Cardiac fibroblast (primary cell): Measurements from ENCODE around the gene ADAMTS17.
A peak's percentile ranks its signal among the peaks of the same experiment; 100 is the strongest.

Source experiments
- DNase-seq, 2 donors: peaks; one replicate each; pipeline versions ENCODE4 v3.0.0 to v3.0.0-alpha.2; 2010; ENCODE audit warnings: low read depth in 2 of 2
- H3K4me3 ChIP-seq, 2 donors: replicated peaks in 1 of 2; 1 replicate in 1 of 2; 2 replicates in 1 of 2; pipeline ENCODE4 v1.5.1; 2011; ENCODE audit warnings: low read depth in 2 of 2, low read length in 2 of 2, mild to moderate bottlenecking in 2 of 2, moderate library complexity in 1 of 2
- CTCF ChIP-seq: IDR thresholded peaks from one replicate; pipeline ENCODE4 v1.5.1; 2011; ENCODE audit warnings: low read depth, mild to moderate bottlenecking, low read length, inconsistent platforms

ADAMTS17 gene

DNA sequence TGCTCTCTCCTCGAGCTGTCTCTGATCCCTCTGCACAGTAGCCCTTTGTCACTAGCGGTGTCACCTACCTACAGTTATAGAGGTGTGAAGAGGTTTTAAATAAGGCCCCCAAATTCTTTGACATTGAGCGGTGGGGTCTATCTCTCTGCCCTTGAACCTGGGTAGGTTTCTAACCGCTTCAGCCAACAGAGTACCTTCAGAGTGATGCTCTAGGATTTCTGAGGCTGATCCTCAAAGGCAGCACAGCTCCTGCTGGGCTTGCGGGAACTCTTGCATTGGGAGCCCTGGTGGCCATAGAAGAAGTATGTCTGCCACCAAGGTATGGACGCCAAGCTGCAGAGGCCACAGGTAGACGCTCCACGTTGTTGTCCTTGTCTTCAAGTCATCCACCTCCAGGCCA is 35.7 kb downstream of the ADAMTS17 start:
- no peak for DNase-seq
- no peak for TF ChIP-seq CTCF
- H3K4me3 ChIP-seq = no peak overlapping the region

DNA sequence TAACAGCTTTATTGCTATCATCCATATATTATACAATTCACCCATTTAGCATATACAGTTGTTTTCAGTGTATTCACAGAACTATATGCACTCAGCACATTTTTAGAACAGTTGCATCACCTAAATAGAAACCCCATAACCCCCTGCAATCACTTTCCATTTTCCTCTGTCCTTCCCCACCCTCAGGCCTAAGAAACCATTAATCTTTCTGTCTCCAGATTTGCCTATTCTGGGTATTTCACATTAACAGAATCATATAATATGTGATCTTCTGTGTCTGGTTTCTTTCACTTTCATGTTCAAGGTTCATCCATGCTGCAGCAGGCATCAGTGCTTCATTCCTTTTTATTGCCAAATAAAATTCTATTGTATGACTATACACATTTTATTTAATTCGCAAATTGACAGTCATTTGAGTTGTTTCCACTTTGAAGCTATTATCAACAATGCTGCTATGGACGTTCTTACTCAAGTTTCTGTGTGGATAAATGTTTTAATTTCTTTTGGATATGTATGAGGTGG is 39.8 kb downstream of the ADAMTS17 start:
- H3K4me3 ChIP-seq = no peak overlapping the region
- no peak for TF ChIP-seq CTCF
- DNase-seq = no peak

GRCh38 chr15:100298257-100298656 is 43.5 kb downstream of the ADAMTS17 start:
- DNase-seq = no peak
- no peak for TF ChIP-seq CTCF
- no peak overlapping the region for H3K4me3 ChIP-seq

- DNase-seq = no peak
- TF ChIP-seq CTCF = no peak
- H3K4me3 ChIP-seq = no peak overlapping the region
These were observed 44.0 kb downstream of the ADAMTS17 start for GRCh38 chr15:100297812-100298211.

GRCh38 chr15:100295939-100296565 is 45.7 kb downstream of the ADAMTS17 start:
- TF ChIP-seq CTCF = no peak
- no peak for DNase-seq
- no peak overlapping the region for H3K4me3 ChIP-seq

DNA sequence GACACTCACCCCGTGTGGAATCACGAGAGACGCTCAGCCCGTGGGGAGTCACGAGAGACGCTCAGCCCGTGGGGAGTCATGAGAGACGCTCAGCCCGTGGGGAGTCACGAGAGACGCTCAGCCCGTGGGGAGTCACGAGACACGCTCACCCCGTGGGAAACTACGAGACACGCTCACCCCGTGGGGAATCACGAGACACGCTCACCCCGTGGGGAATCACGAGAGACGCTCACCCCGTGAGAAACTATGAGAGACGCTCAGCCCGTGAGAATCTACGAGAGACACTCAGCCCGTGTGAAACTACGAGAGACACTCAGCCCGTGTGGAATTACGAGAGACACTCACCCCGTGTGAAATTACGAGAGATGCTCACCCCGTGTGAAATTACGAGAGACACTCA is 49.8 kb downstream of the ADAMTS17 start:
- no peak overlapping the region for H3K4me3 ChIP-seq
- DNase-seq = no peak
- no peak for TF ChIP-seq CTCF

GRCh38 chr15:100291106-100291505 is 50.7 kb downstream of the ADAMTS17 start:
- peak; percentile 45 to 73 for DNase-seq
- no peak overlapping the region for H3K4me3 ChIP-seq
- no peak for TF ChIP-seq CTCF
